Left hindlimb (tissue), 1 donor: ENCODE data around the gene ACACA.

ENCODE experiments used
- DNase-seq: peaks from one replicate; pipeline ENCODE4 v3.0.0-alpha.2; 2018

The ACACA gene

DNA sequence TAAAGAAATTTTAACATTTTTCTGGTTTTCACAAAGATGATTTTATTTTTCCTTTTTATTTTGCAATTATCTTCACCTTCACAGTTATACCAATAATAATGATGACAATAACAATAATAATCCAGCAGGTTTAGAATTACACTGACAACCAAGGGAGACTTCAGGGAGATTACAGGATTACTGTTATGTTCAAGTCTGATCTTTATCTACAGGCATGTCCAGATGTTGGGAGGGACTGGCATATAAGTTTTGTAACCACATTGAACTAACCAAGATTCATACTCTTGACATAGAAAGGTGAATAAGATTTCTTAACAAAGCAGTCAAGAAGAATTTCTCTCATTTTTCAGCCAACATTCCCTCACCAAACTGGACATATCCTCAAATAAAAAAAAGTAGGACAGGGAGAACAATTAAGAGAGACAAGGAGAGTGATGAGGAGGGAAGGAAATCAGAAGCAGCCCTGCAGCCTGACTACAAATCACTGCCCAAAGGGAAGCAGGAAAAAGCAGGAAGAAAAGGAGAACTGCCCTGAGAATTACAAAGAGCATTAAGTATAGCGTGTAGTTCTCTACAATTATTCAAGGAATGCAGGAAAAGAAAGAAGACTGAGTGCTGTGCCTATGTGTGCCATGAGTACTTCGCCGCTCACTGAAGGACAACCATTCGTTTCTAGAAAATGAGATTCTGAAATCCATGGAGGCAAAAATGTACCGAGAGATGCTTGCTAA is 186.6 kb downstream of the ACACA start:
- DNase-seq, result no peak

DNA sequence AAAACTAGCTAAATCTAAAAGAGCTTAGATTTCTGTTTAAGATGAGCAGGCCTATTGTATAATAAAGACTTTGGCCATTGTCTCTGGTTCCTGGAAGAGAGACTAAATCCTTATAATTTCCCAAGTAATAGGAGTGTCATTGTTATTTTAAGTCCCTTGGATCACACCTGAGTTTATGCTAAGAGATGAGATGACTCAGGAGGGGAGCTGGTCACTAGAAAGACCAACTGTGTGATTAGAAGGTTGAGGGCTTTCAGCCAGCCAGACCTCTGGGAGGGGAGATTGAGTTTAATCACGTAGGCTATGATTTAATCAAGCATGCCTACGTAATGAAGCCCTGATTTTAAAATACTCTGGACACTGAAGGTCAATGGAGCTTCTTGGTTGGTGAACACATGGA is 187.8 kb downstream of the ACACA start:
- DNase-seq, result no peak

DNA sequence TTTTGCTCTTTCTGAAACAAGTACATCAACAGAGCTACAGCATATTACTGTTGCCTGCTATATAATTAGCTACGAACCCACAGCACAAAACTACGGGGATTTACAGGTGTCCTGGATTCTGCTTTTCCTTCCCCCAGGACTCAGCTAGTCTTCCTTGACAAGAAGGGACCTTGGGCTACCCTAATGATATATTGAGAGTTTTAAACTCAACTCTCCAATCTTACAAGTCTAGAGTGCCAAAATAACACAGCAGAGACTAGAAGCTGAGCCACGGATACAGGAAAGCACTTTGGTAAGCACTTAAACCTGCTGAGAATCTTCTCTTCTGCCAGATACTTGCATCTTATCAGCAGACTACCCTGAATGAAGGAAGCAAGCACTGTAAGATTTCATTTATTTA is 192.2 kb downstream of the ACACA start:
- no peak for DNase-seq

DNA sequence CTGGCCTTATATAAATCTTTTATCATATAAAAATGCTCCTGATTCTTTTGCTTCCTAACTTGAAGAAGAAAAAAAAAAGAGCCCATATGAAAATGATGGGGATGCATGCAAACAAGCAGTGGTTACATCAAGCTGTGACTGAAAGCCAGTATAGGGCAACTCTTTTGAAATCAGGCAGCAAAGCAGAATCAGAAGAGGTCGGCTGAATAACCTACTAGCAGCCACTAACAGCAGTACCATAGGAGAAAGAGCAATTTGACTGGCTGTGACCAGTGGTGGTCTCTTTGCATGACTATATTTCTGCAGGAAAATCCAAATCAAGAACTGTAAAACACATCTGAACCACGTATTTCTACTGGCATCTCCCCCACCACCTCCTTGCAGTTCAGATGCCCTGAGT is 192.7 kb downstream of the ACACA start:
- DNase-seq, result no peak

DNA sequence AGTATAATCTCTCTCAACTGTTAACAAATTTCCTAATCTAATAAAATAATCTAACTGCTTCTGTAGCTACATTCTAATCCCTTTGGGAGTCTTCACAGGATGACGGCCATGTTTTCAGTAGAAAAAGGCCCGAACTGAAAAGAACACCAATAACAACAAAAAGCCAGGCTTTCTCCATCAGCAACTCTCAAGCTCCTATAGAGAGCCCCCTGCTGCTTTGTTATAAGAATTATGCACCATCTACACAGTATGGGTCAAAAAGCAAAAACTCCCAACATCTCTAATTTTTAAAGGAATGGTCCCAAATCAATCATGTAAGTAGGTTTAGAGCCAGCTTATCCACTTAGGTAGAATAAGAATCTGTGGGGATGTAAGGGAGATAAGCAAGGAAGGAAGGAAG is 194.5 kb downstream of the ACACA start:
- no peak for DNase-seq

DNA sequence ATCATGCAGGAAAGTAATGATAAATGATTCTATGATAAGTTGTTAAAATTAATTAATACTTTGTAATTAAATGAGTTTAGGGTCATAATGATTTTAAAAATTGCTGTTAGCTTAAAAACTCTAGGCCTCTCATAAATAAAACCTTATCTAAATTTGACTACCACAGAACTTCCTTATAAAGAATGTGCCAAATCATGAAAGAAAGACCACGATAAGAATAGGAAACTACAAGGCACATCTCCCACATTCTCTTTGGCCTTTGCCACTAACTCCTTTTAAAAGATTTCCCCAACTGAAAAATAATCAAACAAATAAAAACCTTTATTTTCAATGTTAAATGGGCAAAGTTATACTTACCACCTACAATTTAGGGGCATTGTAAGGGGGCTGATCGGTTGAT is 195.5 kb downstream of the ACACA start:
- DNase-seq, result no peak

DNA sequence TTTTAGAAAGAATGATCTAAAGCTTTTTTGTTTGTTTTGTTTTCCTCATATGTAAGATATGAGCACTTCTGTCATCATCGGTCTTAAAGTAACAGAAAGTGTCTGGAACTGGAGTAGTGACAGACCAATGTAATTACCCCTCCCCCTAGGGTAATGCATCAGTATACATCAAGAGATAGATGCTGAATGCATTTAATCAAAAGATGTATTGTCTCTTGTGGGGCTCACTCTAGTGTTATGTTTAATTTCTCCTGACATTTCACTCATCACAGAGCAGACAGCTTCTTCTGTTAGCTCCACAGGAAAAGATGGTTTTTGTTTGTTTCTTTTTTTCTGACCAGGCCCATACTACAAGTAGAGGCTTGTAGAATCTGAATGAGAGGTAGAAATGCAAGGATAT is 199.5 kb downstream of the ACACA start:
- DNase-seq, result no peak

DNA sequence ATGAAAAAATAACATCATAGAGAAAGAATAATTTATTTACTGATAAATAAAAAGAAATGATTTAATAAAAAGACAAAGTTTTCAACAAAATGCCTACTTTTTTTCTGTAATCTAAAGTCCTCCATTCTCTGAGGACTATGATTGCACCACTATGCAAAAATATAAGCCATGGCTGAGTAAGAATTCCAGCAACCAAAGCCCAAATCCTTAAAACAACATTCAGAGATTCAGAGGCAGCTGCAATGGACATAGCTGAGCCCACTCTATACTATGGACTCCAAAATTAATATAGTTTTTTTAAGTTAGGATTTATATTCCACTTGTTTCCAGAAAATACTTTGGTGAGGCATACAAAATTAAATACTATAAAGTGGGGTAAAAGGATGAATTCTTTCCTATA is 200.3 kb downstream of the ACACA start:
- DNase-seq, result no peak

DNA sequence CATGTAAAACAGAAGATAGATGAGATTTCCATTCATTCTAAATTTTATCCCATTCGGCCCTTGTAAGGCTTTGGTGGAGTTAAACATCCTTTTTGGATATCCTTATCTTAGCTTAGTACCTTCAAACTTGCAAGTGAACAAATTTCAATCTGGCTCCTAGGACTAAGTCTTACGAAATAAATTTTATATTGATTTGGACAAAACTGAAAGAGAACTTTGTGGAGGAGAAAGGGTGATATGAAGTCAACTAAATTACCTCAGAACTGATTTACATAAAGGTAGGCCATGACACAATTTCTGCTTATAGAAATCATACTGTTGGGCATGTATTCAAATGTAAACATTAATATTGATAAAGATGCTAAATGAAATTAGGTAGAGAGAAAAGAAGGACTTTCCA is 206.1 kb downstream of the ACACA start:
- no peak for DNase-seq

DNA sequence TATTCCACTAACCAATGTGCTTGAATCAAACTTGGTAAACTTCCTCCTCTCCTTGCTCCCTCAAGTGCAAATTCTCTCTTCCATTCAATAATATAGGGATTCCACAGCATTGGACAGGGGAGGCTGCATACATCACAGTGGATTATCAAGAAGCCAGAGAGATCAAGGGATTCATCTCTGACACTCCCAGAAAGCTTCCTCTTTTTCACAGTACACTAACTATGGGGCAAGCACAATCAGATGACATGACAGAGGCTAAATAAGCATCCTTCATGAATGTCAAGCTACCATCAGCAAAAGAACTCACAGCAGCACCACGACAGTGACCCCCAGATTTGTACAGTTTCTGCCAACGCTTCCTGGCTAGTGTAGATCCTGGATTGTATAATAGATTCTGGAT is 209.3 kb downstream of the ACACA start:
- DNase-seq, result no peak

DNA sequence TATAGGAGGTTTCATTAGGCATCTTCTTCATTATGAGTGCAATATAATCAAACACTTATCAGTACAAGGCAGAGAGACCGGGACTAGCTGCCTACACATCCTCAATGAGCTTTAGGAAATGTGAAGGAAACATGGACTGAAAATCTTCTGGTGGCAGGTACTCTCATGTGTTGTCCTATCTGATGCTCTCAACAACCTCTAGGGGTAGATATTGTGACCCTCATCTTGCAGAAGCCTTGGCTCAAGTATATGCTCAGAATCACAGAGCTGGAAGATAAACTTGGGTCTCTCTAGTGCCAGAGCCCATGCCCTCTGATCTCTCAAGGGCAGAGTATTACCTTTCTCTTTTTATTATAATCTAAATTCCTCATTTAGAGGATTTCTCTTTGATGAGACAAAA is 212.4 kb downstream of the ACACA start:
- no peak for DNase-seq

DNA sequence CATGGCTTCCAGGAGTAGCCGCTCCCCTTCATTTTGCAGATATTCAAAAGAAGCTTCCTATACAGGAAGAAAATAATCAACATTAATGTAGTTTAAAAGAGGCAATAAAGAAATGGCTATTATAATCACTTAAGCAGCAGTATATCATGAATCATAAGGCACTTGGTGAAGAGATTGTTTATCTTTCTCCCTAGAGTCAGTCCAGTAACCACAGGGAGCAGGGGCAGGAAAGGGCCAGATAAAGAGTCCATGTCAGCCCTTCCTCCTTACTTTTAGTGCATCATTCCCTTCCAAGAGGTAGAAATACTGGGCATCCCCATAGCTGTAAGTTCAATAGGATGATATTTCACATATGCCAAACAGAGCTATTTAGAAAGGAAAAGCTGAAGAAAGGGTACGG is 215.4 kb downstream of the ACACA start:
- no peak for DNase-seq

DNA sequence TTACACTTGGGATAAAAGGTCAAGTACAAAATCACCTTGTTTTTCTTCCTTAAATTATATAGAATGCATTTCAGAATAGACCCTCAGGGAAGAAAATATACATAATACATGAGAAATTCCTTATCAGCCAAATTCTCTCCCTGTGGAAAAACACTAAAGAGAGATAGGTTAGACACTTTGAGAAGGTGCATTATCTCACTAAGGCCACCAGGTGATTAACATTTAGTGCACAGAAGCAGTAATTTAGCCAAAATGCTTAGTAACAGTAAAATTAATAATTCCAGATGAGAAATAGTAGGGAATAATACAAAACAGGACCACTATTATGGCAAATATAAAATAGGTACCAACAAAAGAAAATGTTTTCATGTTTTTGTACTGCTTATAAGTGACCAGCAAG is 216.1 kb downstream of the ACACA start:
- no peak for DNase-seq

DNA sequence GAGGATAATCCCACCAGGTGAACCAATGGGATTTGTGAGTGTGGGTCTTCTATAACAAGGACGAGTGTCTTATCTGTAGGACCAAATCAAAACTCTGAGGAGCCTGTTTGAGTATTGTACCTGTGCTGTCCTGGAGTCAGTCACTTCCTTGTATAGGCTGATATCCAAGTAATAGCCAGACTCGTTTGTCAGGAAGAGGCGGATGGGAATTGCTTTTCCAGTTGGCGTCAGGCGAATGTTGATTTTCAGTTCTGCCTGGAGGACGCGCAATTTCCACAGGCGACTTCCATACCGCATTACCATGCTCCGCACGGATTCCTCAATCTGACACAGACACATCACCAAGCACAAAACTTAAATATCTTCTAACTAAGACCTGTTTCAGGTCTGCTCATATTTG is 218.5 kb downstream of the ACACA start:
- DNase-seq, result no peak

DNA sequence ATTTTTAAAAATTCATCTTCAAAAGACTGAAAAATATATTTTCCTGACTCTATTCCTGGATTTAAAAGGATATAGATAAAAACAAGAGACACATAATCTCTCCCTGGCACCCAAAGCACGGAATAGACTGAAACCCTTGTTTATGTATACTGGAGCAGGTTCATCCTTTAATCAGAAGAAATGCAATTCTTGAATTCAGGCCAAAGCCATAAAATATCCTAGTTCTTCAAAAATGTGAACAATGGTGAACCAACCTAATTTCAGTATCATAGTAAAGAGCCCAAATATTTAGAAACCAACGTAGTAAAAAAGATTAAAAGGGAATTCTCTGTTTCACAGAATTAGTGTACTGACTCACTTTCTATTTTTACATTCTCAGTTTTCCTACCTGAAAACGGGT is 219.4 kb downstream of the ACACA start:
- DNase-seq, result no peak

DNA sequence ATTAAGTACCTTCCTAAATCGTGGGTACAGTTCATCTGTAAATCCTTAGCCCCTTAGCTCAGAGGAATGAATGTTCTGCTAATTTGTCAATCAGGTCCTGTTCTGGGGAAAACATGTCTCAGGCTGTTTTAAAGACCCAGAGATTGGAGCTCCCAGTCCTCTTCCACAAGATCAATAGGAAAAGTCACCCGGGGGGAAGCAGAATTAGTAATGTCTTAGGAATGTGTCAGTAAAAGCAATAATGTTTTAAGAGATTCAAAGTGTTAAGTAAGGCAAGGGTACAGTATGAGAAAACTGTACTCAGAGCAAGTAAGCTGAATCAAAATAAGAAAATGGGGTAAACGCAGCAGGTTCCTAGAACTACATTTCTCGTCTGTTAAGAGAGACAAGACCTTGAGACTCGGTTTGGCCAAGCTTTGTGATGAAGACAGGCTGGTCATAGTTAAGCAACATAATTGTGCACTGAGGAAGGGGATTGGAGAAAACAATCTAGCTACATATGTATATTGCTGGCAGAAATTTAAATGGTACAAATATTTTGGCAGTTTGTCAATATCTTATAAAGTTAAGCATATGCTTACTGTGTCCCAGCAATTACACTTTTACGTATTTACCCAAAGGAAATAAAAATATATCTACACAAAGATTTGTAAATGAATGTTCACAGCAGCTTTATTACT is 223.7 kb downstream of the ACACA start:
- DNase-seq, result no peak

DNA sequence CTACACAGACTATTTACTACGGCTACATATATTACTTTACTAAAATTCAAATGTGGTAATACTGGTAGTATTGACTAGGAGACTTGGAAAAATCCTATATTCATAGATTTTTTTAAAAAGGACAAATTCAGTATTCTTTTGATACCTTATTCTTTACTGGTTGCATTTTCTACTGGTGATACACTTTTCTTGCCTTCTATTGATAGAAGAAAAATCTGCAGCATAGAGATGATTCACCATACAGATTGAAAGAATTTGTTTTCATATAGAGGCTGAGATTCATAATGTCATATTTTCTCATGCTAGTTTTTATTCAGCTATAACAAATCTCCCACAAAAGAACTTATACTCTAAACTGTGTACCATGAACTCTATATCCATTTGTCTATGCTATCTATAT is 226.3 kb downstream of the ACACA start:
- no peak for DNase-seq

DNA sequence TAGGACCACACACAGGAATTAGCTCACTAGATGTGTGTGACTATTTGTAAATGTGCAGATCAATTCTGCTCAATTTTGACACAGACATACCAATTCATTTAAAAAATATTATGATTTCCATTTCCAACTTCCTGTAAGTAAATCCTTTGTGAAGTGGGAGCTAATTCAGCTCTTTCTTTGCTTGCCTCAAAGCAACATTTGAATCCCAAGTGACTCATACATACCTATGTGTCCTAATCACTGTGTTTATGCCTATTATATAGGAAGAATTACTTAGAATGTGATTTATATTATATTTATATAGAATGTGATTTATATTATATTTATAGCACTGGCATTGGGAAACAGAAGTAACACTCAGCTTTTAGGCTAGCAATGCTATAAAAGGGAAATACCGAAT is 226.7 kb downstream of the ACACA start:
- no peak for DNase-seq

DNA sequence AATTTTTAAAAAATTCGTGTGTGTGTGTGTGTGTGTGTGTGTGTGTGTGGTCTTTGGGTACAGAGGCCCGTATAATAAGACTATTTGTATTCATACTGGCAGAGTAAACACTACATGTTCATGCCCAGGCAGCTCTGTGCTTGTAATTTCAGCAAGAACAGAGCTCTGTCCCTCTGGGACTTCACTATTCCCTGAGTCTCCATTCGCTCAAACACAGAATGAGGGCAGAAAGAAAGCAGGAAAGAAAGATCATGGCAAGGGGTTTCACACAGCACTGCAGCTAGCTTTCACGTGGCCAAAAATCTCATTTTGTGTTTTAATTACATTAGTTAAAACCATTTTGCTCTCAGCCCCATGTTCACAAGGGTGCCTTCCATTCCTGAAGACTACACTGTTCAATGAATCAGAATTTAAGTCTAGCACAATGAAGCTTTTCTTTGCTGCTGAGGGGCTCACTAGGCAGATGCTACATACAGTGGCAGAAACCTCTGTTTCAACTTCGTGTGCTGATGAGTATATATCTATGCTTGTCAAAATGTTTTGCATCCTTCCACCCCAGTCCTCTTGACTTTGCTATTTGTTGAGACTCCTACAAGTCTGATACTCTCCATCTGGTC is 229.3 kb downstream of the ACACA start:
- DNase-seq, result no peak

DNA sequence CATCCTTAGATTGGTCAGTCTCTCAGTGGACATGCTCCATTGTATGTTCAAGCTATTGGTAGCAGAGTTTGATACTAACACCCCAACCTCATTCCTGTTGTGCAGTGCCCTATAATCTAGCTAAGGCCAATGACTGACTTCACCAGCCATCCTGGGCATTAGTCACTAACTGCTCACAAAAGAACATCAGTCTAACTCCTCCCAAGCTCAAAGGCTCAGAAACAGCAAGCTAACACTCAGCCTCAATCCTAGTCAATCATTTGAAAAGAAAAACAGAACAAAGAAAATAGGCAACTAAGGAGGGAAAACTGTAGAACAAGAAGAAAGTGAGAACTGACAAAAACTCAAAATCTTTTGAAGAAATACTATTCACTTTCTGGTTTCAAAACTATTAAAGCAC is 229.9 kb downstream of the ACACA start:
- no peak for DNase-seq

DNA sequence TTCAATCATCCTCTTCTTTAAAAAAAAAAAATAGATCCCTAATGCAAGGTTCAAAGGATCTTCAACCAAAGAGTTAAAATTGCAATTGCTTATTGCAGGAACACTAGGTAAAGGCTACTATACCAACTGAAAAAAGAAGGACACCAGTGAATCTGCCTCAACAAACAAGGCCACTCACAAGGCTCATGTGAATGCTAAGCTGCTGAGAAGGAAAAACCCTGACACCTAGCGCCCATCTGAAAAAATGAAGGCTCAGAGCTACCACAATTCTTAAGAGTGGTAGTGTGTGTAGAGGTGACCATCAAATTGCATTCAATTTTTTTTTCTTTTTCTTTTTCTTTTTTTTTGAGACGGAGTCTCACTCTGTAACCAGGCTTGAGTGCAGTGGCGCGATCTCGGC is 232.4 kb downstream of the ACACA start:
- no peak for DNase-seq

DNA sequence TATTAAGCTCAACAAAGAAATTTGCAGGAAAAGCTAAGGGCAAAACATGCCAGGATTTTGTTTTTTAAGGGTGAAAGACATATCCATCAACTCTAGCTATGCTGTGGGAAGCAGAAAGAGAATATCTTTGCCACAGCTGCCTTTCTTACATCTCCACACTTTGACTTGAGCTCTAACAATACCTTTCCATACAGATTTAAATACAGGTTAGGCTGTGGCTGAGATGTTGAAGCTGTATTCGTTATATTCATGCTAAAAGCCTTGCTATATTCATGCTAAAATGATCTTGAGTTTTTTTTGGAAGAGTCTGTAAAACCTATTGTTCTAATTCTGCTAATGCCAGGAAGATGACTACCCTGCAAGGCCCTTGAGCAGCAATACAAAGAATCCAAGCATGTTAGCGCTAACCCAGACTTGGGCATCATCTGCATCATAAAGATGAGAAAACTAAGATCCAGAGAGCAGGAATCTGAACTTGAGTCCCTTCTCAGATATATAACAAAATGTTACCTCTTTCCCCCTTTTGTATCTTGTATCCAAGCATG is 235.7 kb downstream of the ACACA start:
- DNase-seq, result no peak

DNA sequence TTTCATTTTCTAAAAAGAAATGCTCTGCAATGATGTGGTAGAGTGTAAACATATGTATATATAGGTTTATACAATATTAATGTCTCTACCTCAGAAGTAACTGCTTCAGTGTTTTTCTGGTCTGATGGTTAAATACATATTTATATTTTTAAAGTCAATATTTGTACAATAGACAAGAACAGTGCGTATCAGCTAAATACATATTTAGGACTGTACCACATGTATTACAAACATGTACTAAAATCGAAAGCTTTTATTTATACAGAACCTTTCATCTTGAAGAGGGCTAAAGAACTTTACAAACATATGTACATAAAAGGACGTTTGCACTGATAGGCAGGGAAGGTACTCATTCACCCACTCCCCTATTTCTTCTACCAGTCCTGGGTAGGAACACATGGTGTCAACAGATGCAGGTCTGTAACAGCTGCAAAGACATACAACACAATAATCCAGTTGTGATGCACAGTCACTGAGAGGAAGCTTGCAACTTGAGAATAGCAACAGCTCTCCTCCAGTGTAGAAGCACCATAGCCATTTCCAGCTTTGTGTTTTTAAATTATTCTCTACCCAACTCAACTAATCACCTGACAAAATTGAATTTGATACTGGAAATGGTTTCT is 237.8 kb downstream of the ACACA start:
- DNase-seq, result no peak

DNA sequence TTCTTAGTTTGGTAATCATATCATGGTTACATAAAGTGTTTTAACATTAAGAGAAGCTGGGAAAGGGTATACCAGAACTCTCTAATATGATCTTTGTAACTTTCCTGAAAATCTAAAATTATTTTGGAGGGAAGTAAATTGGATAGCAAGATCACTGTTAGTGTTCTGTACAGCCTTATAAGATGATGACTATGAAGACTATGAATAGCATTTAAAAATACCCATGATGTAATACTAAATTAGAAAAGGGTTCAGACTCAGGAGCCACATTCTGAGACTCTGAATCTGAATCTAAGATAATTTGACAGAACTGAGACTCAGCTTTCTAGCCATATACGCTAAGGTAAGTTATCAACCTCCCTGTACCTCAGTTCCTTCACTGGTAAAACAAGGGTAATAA is 238.9 kb downstream of the ACACA start:
- DNase-seq, result no peak
